K562 (cell line): ENCODE results near the gene WFDC12.

ENCODE experiments used
- NFIC ChIP-seq: fragments of 450-650 bp; IDR thresholded peaks from 2 replicates; pipeline ENCODE4 v1.6.1; 2017; ENCODE audit warnings: mild to moderate bottlenecking, inconsistent platforms
- ZKSCAN3 ChIP-seq: fragments of 250-450 bp; sonication (Bioruptor Pico); IDR thresholded peaks from 2 replicates; pipeline ENCODE4 v1.4.0; 2020
- TF ChIP-seq, protein P1 (sequence below), 3 experiments: IDR thresholded peaks in 2 of 3; conservative IDR thresholded peaks in 1 of 3; 2 replicates each; pipeline ENCODE4 v1.5.1; 2011 to 2012; ENCODE audit warnings: low read length in 3 of 3, mild to moderate bottlenecking in 3 of 3, control low read depth in 2 of 3, improper control_type of control experiment in 1 of 3, inconsistent platforms in 1 of 3, low read depth in 1 of 3, mixed read lengths in 1 of 3, moderate library complexity in 1 of 3; ENCODE audit not compliant: insufficient read depth in 2 of 3
- TF ChIP-seq, protein P2 (sequence below): fragments of 250-450 bp; sonication (Bioruptor Pico); IDR thresholded peaks from 2 replicates; pipeline ENCODE4 v1.8.0; 2021; ENCODE audit warnings: moderate library complexity, mild to moderate bottlenecking, inconsistent platforms

DNA sequence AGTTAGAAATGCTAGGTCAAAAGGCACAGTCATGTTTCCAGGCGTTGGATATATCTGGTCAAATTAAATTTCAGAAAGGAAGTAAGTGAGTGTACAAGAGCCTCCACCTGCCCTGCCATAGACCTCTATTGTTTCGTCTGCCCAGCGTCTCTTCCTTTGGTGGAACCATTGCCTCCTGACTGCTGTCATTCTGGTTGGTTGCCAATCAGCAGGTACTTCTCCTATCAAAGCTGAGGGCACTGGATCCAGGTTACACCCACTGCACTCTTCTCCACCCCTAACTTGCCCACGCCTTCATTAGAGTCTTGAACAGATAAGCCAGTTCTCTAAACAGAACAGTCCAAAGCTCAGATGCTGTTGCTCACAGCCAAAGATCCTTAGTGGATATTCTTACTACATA is 6.7 kb downstream of the WFDC12 start:
- TF ChIP-seq, protein P1, sequence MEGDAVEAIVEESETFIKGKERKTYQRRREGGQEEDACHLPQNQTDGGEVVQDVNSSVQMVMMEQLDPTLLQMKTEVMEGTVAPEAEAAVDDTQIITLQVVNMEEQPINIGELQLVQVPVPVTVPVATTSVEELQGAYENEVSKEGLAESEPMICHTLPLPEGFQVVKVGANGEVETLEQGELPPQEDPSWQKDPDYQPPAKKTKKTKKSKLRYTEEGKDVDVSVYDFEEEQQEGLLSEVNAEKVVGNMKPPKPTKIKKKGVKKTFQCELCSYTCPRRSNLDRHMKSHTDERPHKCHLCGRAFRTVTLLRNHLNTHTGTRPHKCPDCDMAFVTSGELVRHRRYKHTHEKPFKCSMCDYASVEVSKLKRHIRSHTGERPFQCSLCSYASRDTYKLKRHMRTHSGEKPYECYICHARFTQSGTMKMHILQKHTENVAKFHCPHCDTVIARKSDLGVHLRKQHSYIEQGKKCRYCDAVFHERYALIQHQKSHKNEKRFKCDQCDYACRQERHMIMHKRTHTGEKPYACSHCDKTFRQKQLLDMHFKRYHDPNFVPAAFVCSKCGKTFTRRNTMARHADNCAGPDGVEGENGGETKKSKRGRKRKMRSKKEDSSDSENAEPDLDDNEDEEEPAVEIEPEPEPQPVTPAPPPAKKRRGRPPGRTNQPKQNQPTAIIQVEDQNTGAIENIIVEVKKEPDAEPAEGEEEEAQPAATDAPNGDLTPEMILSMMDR (IDR thresholded peaks at IDR 0.05 in 2 of 3, conservative IDR thresholded peaks at IDR 0.05 in 1 of 3; ENCODE audit: insufficient read depth in 2 of 3, low read depth in 1 of 3, low read length in 3 of 3): no peak
- TF ChIP-seq NFIC (no peak), ZKSCAN3 (CRISPR knock-in tag) (no peak)
- TF ChIP-seq, protein P2, sequence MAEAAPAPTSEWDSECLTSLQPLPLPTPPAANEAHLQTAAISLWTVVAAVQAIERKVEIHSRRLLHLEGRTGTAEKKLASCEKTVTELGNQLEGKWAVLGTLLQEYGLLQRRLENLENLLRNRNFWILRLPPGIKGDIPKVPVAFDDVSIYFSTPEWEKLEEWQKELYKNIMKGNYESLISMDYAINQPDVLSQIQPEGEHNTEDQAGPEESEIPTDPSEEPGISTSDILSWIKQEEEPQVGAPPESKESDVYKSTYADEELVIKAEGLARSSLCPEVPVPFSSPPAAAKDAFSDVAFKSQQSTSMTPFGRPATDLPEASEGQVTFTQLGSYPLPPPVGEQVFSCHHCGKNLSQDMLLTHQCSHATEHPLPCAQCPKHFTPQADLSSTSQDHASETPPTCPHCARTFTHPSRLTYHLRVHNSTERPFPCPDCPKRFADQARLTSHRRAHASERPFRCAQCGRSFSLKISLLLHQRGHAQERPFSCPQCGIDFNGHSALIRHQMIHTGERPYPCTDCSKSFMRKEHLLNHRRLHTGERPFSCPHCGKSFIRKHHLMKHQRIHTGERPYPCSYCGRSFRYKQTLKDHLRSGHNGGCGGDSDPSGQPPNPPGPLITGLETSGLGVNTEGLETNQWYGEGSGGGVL (CRISPR knock-in tag): no peak
